Measurements from ENCODE around the gene DENND10.
"Not testable (repeated sequence)": the region's sequence is repeated elsewhere in the genome, so short reads cannot be mapped to it uniquely, and the experiment has no call there.

DNA sequence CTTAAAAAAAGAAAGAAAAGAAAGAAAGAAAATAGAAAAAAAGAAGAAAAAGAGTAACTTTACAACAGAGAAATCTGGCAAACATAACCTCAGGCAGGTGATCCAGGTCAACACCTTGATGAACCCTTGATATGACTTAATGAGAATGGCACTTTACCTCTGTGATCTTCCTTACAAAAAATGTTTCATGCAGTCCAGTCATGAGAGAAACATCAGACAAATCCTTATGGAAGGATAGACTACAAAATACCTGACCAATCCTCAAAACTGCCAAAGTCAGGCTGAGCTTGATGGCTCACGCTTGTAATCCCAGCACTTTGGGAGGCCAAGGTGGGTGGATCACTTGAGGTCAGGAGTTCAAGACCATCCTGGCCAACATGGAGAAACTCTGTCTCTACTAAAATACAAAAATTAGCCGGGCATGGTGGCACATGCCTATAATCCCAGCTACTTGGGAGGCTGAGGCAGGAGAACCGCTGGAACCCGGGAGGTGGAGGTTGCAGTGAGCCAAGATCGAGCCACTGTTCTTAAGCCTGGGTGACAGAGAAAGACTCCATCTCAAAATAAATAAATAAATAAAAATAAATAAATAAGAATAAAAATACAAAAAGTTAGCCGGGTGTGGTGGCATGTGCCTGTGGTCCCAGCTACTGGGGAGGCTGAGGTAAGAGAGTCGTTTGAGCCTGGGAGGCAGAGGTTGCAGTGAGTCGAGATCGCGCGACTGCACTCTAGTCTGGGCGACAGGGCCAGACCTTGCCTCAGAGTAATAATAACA lies 7.1 kb upstream of the DENND10 start:
- TF ChIP-seq, protein P1, sequence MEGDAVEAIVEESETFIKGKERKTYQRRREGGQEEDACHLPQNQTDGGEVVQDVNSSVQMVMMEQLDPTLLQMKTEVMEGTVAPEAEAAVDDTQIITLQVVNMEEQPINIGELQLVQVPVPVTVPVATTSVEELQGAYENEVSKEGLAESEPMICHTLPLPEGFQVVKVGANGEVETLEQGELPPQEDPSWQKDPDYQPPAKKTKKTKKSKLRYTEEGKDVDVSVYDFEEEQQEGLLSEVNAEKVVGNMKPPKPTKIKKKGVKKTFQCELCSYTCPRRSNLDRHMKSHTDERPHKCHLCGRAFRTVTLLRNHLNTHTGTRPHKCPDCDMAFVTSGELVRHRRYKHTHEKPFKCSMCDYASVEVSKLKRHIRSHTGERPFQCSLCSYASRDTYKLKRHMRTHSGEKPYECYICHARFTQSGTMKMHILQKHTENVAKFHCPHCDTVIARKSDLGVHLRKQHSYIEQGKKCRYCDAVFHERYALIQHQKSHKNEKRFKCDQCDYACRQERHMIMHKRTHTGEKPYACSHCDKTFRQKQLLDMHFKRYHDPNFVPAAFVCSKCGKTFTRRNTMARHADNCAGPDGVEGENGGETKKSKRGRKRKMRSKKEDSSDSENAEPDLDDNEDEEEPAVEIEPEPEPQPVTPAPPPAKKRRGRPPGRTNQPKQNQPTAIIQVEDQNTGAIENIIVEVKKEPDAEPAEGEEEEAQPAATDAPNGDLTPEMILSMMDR (IDR thresholded peaks at IDR 0.05; ENCODE audit: low read depth, low read length) = not testable (repeated sequence)
- not testable (repeated sequence) for TF ChIP-seq EZH2phosphoT487 (IDR thresholded peaks at IDR 0.05; ENCODE audit: low read depth)
